GM21717 (cell line): ENCODE measurements around the gene VPS4A.
"Not testable (repeated sequence)": the region's sequence is repeated elsewhere in the genome, so short reads cannot be mapped to it uniquely, and the experiment has no call there.

ENCODE experiments used
- ATAC-seq: cut with Tn5 transposase; IDR thresholded peaks from one replicate; pipeline ENCODE4 v1.9.1; 2021; ENCODE audit warnings: mild to moderate bottlenecking, moderate library complexity; ENCODE audit not compliant: unreplicated experiment

VPS4A gene

GRCh38 chr16:69310653-69311532, at the start of gene VPS4A:
Gene VPS4A, plus strand, starts transcription at chr16:69311350. Its CDS starts 162 bp downstream, at chr16:69311512.
- ATAC-seq: peak; percentile 86

GRCh38 chr16:69266334-69267063, 44.7 kb upstream of the VPS4A start:
- ATAC-seq: no peak

- ATAC-seq: no peak
Observed at GRCh38 chr16:69267633-69268032, 43.5 kb upstream of the VPS4A start.

GRCh38 chr16:69270395-69270794, 40.8 kb upstream of the VPS4A start:
- no peak for ATAC-seq

- no peak for ATAC-seq
Observed at GRCh38 chr16:69270831-69271230, 40.3 kb upstream of the VPS4A start.

- no peak for ATAC-seq
Observed at GRCh38 chr16:69273009-69273408, 38.1 kb upstream of the VPS4A start.

GRCh38 chr16:69274699-69275235, 36.4 kb upstream of the VPS4A start:
- no peak for ATAC-seq

- ATAC-seq: no peak
Observed at GRCh38 chr16:69276148-69277115, 34.7 kb upstream of the VPS4A start.

- ATAC-seq: no peak
Observed at GRCh38 chr16:69277413-69277812, 33.7 kb upstream of the VPS4A start.

- no peak for ATAC-seq
Observed at GRCh38 chr16:69283851-69284250, 27.3 kb upstream of the VPS4A start.

- no peak for ATAC-seq
Observed at GRCh38 chr16:69285240-69285639, 25.9 kb upstream of the VPS4A start.

- ATAC-seq: no peak
Observed at GRCh38 chr16:69286941-69287713, 24.0 kb upstream of the VPS4A start.

GRCh38 chr16:69291657-69292056, 19.5 kb upstream of the VPS4A start:
- ATAC-seq: not testable (repeated sequence)

- ATAC-seq: no peak
Observed at GRCh38 chr16:69293401-69293800, 17.7 kb upstream of the VPS4A start.

- ATAC-seq: no peak
Observed at GRCh38 chr16:69294051-69294450, 17.1 kb upstream of the VPS4A start.

- not testable (repeated sequence) for ATAC-seq
Observed at GRCh38 chr16:69296771-69297170, 14.4 kb upstream of the VPS4A start.

- ATAC-seq: no peak
Observed at GRCh38 chr16:69298261-69298660, 12.9 kb upstream of the VPS4A start.

- ATAC-seq: no peak
Observed at GRCh38 chr16:69301187-69301586, 10.0 kb upstream of the VPS4A start.

GRCh38 chr16:69301861-69302260, 9.3 kb upstream of the VPS4A start:
- ATAC-seq: no peak

GRCh38 chr16:69302301-69302700, 8.8 kb upstream of the VPS4A start:
- no peak for ATAC-seq
